OCI-M1 (cell line): ENCODE results near the gene NLGN2.

Experiments
- DNase-seq: peaks from one replicate; lab custom pipeline; 2025; lab: John Stamatoyannopoulos, UW

NLGN2 gene

GRCh38 chr17:7437950-7438614 is 30.4 kb downstream of the NLGN2 start:
- DNase-seq: peak; percentile 71

DNA sequence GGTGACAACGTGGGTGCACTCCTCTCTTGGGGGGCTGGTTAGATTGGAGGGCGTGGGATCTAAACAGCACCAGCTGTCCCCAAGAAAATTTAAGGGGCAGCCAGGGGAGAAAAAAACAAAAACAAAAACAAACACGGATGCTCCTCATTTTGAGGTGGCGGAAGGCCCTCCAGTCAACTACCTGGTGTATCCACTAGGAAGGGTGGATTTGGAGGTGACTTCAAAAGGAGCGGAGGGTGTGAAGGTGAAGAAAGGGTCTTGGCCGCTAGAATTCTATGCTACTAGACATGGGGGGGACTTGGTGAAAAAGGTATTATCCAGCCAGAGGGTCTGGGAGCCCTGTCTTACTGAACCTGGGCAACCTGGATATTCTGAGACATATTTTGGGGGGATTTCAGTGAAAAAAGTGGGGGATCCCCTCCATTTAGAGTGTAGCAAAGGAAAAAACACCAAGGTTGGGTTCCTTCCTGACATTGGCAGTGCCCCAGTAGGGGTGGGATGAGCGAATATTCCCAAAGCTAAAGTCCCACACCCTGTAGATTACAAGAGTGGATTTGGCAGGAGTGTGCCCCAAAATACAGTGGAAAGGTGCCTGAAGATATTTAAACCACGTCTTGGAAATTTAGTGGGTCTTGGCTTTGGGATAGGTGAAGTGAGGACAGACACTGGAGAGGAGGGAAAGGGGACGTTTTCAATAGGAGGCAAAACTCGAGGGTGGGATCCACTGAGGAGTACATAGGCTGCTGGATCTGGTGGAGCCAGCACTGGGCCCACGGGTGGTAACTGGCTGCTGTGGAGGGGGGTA is 31.2 kb downstream of the NLGN2 start:
- no peak for DNase-seq

GRCh38 chr17:7439462-7440112 is 31.9 kb downstream of the NLGN2 start, which contains the start of gene FGF11:
Gene FGF11, plus strand, starts transcription at chr17:7439512. Its CDS starts 109 bp downstream, at chr17:7439621.
- DNase-seq: peak; percentile 33

DNA sequence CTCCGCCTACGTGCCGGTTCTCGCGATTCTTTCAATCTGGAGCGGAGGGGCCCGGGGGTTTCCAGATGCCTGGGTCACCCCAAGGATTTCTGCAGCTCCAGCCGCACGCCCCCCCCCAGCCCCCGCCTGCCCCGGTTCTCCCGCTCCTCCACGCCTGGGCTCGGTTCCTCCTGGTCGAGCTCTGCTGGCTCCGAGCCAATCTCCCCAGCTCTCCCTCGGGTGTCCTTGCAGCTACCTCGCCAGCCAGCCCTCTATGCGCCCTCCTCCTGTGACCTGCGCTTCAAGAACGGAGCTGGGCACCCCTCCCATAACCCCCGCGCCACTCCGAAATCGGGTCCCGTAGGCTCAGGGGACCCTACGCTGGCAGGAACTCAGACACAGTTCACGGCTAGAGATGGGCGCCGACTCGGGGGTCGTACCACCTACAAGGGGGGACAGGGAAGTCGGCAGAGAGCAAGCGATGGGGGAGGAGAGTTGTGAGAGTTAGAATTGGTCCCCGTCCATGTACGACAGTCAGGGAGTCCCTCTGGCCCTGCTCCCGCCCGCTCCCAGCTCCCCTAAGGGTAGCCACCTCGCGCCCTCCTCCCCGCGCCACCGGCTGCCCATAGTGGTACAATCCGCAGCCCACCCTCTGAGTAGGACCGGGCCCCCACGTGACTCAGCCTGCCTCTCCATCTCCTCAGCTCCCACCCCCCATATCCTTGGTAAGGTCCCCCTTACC is 32.6 kb downstream of the NLGN2 start:
- DNase-seq: peak; percentile 83

- DNase-seq: peak; percentile 89
Measured at GRCh38 chr17:7440834-7441195, 33.2 kb downstream of the NLGN2 start.

DNA sequence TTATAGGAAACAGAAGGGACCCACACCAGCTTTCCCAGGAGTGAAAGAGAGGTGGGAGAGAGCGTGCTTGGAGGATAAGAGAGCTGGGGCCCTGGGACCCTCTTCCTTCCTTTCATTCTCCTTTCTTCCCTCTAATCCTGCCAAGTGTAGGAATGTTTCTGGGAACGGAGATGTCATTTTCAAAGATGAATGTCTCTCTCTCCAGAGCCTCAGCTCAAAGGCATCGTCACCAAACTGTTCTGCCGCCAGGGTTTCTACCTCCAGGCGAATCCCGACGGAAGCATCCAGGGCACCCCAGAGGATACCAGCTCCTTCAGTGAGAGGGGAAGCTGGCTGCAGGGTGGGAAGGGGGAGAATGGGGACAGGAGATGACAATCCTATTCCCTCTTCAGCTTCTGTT is 33.6 kb downstream of the NLGN2 start:
- no peak for DNase-seq

- DNase-seq: no peak
Measured at GRCh38 chr17:7442142-7442541, 34.5 kb downstream of the NLGN2 start.

DNA sequence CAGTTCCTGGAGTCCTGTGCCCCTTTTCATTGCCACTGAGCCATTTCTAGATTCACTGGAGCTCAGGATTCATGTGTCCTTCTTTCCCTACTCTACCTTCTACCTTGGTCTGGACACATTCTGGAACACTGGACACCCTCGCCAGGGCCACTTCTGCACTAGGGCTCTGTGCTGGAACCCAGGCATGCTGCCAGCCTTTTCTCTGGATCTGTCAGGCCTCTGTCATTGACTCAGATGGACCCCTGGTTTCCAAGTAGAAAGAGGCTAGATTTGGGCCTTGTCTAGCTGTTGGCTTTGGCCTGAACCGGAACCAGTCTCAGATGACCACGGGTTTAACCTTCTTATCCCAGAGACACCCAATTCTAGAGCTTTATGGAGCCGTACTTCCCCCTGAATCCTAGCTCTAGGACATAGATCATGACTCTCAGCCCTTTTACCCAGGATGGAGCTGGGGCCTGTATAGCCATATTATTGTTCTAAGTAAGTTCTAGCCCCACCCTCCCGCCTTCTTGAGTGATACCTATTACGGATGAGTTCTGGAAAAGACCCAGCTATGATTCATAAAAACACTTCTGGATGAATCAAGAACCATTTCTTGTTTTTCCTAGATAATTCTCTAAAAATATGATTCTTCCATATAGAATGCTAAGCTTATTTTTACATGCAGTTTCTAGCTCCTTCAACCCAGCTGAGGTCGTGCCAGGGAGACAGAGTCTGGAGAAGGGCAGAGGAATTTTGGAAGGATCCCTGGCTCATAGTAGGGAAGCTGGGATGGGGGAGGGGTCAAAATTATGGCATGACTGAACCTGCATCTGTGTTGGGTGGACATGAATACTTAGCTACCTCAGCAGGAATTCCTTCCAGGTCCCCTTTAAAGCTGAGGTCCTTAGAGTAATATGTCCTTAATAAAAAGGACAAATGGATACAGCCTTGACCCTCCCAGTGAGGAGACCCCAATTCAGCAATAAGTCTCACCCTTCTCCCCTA is 36.1 kb downstream of the NLGN2 start:
- DNase-seq: no peak

DNA sequence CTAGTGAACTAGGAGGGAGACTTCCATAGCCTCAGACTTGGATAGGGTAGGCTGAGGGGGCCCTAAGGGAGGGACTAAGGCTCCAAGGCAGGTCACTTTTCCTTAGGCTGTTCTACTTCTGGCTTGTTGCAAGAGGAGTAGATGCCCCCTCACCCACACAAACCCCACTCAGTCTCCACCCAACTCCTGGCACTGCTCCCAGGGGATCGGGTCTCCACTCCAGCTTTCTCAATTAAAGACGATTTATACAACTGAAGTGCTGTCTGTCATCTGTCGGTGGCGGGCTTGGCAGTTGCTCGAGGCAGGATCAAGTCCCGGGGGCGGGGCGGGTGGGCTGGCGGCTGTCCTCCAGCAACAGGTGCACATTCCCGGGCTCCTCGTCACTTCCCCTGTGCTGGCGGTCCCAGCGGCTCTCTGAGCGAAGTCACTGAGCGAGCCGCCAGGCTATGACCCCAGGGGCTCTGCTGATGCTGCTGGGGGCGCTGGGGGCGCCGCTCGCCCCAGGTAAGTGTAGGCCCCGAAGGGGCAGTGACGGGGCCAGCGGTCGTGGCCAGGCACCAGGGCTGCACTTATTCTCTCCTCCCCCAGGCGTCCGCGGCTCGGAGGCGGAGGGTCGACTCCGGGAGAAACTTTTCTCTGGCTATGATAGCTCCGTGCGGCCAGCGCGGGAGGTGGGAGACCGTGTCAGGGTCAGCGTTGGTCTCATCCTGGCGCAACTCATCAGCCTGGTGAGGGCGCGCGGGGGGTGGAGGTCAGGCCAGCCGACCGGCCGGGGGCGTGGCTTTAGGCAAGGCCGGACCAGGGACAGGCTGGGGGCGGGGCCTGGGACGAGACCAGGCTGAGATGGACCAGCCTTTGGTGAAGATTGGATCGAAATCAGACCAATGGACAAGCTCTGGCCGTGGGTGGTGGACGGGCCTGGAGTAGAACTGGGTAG is 37.3 kb downstream of the NLGN2 start, which contains the start of gene CHRNB1:
Gene CHRNB1 (plus strand): TSS at position 380 of the 937 bp plus-strand sequence. CDS start 67 bp downstream, at position 447.
- DNase-seq: peak; percentile 58

- no peak for DNase-seq
Measured at GRCh38 chr17:7445619-7445968, 37.9 kb downstream of the NLGN2 start.

DNA sequence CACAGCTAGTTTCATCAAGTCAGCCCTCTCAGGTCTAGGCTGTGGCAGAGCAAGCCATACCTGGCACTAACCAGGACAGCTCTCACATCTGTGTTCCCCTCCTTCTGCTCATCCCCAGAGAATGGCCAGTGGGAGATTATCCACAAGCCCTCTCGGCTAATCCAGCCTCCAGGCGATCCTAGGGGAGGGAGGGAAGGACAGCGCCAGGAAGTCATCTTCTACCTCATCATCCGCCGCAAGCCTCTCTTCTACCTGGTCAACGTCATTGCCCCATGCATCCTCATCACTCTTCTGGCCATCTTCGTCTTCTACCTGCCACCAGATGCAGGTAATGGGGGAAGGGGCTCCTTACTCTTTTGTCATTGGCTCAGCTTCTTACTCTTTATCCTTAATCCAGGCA is 40.8 kb downstream of the NLGN2 start:
- DNase-seq: no peak

GRCh38 chr17:7459961-7460545 is 52.4 kb downstream of the NLGN2 start:
- DNase-seq: peak; percentile 20

- no peak for DNase-seq
Measured at GRCh38 chr17:7460850-7461660, 53.4 kb downstream of the NLGN2 start.

GRCh38 chr17:7462474-7463371 is 55.1 kb downstream of the NLGN2 start:
- DNase-seq: no peak

DNA sequence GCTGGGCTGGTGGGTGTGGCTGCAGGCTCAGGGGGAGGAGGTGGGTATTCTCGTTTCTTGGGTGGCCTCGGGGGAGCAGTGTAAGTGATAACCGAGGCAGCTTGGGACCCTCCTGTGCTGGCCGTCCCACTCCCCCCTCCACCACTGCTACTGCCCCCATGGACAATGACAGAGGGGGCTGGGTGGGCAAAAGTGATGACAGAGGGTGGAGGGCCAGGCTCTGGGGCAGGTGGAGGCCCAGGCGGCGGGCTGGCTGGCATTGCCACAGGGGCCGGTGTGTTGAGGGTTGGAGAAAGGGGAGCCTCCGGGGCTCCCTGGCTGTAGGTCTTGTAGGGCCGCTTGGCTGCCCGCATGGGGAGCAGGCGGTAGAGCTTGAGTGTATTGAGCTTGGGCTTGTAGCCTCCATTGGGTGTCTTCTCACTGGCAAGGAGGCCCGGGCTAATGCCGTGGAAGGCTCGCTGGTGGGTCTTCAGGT is 55.8 kb downstream of the NLGN2 start:
- no peak for DNase-seq

- DNase-seq: no peak
Measured at GRCh38 chr17:7464081-7464480, 56.4 kb downstream of the NLGN2 start.

- DNase-seq: no peak
Measured at GRCh38 chr17:7465597-7466275, 58.1 kb downstream of the NLGN2 start.
